HG03565 (cell line): ENCODE measurements around the gene NR6A1.

Source experiments
- ATAC-seq: cut with Tn5 transposase; IDR thresholded peaks from one replicate; pipeline ENCODE4 v1.9.1; 2021; ENCODE audit warnings: mild to moderate bottlenecking, moderate library complexity; ENCODE audit not compliant: unreplicated experiment

Gene NR6A1

GRCh38 chr9:124506931-124507879 is 263.9 kb downstream of the NR6A1 start, which contains the start of gene NR5A1:
TSS of gene NR5A1 (minus strand) at chr9:124507399. CDS start at chr9:124503395, 4,004 bp downstream.
- no peak for ATAC-seq

- ATAC-seq: no peak
Observed at GRCh38 chr9:124506433-124506832, 264.7 kb downstream of the NR6A1 start.

- ATAC-seq: no peak
Observed at GRCh38 chr9:124505901-124506346, 265.2 kb downstream of the NR6A1 start.

- ATAC-seq: no peak
Observed at GRCh38 chr9:124505006-124505900, 265.9 kb downstream of the NR6A1 start.

GRCh38 chr9:124504530-124505005 is 266.5 kb downstream of the NR6A1 start:
- ATAC-seq: no peak

GRCh38 chr9:124503713-124504529 is 267.2 kb downstream of the NR6A1 start:
- ATAC-seq: no peak

GRCh38 chr9:124502711-124503702 is 268.1 kb downstream of the NR6A1 start:
- ATAC-seq: no peak

- ATAC-seq: no peak
Observed at GRCh38 chr9:124501771-124502320, 269.3 kb downstream of the NR6A1 start.

- ATAC-seq: no peak
Observed at GRCh38 chr9:124500796-124501611, 270.1 kb downstream of the NR6A1 start.

GRCh38 chr9:124500028-124500795 is 270.9 kb downstream of the NR6A1 start:
- ATAC-seq: no peak

- ATAC-seq: no peak
Observed at GRCh38 chr9:124499216-124499615, 271.9 kb downstream of the NR6A1 start.

GRCh38 chr9:124498499-124499146 is 272.5 kb downstream of the NR6A1 start:
- no peak for ATAC-seq

GRCh38 chr9:124498040-124498439 is 273.1 kb downstream of the NR6A1 start:
- ATAC-seq: no peak

- no peak for ATAC-seq
Observed at GRCh38 chr9:124497441-124497840, 273.7 kb downstream of the NR6A1 start.

GRCh38 chr9:124496463-124496862 is 274.6 kb downstream of the NR6A1 start:
- no peak for ATAC-seq

- no peak for ATAC-seq
Observed at GRCh38 chr9:124496075-124496449, 275.0 kb downstream of the NR6A1 start.
